Mucosa of rectum (tissue), 2 donors: ENCODE measurements around the gene DUSP16.

ENCODE experiments used
- H3K27ac ChIP-seq, 2 donors: one replicate each; pipeline ENCODE4 v1.7.0; 2013; ENCODE audit warnings: inconsistent platforms in 2 of 2, low read depth in 2 of 2, low read length in 2 of 2
- H3K27me3 ChIP-seq, 2 donors: one replicate each; pipeline ENCODE4 v1.7.0; 2013; ENCODE audit warnings: low read length in 2 of 2; ENCODE audit not compliant: control insufficient read depth in 2 of 2, insufficient read depth in 2 of 2
- H3K36me3 ChIP-seq, 2 donors: one replicate each; pipeline ENCODE4 v1.7.0; 2013; ENCODE audit warnings: low read length in 2 of 2; ENCODE audit not compliant: control insufficient read depth in 2 of 2, insufficient read depth in 2 of 2
- H3K4me1 ChIP-seq, 2 donors: one replicate each; pipeline ENCODE4 v1.7.0; 2013; ENCODE audit warnings: low read length in 2 of 2, mild to moderate bottlenecking in 1 of 2; ENCODE audit not compliant: control insufficient read depth in 2 of 2, insufficient read depth in 2 of 2
- H3K4me3 ChIP-seq, 2 donors: one replicate each; pipeline ENCODE4 v1.7.0; 2013; ENCODE audit warnings: low read length in 2 of 2
- H3K9ac ChIP-seq, 2 donors: one replicate each; pipeline ENCODE4 v1.7.0; 2013; ENCODE audit warnings: low read length in 2 of 2, low read depth in 1 of 2, mild to moderate bottlenecking in 1 of 2
- H3K9me3 ChIP-seq, 2 donors: one replicate each; pipeline ENCODE4 v1.7.0; 2013; ENCODE audit warnings: low read length in 2 of 2; ENCODE audit not compliant: control insufficient read depth in 2 of 2
- donor health status: healthy.
- donor health status: Normal muscosa, but diverticular disease.

DUSP16 gene, protein sequence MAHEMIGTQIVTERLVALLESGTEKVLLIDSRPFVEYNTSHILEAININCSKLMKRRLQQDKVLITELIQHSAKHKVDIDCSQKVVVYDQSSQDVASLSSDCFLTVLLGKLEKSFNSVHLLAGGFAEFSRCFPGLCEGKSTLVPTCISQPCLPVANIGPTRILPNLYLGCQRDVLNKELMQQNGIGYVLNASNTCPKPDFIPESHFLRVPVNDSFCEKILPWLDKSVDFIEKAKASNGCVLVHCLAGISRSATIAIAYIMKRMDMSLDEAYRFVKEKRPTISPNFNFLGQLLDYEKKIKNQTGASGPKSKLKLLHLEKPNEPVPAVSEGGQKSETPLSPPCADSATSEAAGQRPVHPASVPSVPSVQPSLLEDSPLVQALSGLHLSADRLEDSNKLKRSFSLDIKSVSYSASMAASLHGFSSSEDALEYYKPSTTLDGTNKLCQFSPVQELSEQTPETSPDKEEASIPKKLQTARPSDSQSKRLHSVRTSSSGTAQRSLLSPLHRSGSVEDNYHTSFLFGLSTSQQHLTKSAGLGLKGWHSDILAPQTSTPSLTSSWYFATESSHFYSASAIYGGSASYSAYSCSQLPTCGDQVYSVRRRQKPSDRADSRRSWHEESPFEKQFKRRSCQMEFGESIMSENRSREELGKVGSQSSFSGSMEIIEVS

GRCh38 chr12:12562585-12563261, at the start of gene DUSP16:
Gene DUSP16, minus strand, starts transcription at chr12:12562863. Its CDS starts 41,765 bp downstream, at chr12:12521098.
- Histone ChIP-seq H3K36me3 (no peaks in the 10 kb centered on the region), H3K4me3 (peak within 1 kb of the TSS; percentile 70 to 92), H3K9me3 (no peaks in the 10 kb centered on the region), H3K9ac (peak within 1 kb of the TSS; percentile 98 to 99), H3K4me1 (peaks cover 14 to 26% of the 10 kb centered on the region in 2 donors), H3K27ac (peak within 1 kb of the TSS; percentile 97 to 98), H3K27me3 (no peaks in the 10 kb centered on the region)

DNA sequence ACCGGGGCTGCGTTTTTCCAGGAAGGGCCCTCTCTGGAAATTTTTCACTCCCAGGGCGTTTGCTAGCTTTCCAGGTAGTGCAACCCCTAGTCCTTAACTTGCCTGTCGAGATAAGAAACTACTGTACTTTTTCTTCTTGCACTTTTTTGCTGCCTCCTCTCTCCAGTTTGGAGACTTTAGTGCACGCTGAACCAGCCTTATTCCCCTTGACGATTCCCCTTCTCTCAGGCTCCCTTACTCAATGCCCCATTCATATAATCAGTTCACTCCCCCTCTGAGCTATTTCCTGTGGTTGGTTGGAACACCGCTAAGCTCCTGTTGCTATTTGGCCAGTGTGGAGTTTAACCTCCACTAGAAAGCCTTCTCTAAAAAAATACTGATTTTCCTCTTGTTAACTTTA, 49.7 kb upstream of the DUSP16 start:
- H3K4me1 ChIP-seq = peaks cover 6 to 10% of the 10 kb centered on the region in 2 donors
- H3K9ac ChIP-seq = peak overlapping the region; percentile 80 to 88
- no peaks in the 10 kb centered on the region for H3K36me3 ChIP-seq
- H3K27ac ChIP-seq = peak overlapping the region; percentile 89 to 95
- H3K4me3 ChIP-seq = peak overlapping the region; percentile 92 to 93
- no peaks in the 10 kb centered on the region for H3K9me3 ChIP-seq
- no peaks in the 10 kb centered on the region for H3K27me3 ChIP-seq

DNA sequence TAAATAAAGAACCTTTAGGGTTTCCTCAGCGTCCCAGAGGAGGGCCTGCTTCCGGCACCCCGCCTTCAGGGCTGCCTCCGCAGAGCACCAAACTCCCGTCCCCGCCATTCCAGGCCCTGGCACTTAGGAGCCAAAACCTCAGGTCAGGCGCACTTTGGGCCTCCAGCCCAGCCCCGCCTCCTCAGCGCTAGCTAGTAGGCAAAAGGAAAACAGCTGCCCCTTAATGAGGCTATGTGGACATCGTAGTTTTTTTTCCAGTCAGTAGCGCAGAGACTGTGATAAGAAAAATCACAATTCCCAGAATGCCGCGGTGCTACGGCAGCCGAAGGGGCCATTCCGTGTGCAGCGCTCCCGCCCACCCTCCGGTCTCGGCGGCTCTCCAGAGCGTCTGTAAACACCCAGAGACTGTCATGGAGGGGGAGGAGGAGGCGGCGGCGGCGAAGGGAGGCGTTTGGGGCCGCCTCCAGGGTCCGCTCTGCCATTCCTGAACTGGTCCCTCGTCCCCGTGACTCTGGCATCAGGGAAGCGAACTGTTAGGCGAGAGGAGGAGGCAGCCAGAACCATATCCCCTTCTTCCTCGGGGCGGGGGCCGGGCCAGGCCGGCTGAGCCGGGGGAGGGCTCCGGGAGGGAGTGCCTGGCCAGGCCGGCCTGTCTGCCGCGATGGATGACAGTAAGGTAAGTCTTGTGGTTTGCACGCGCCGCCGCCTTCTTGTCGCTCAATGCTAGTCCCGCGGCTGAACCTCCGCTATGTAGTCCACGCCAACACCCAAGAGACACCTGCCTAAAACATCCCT, 49.0 kb upstream of the DUSP16 start, which contains the start of gene CREBL2:
Gene CREBL2, plus strand, starts transcription at position 365 of the 795 bp plus-strand sequence. Its CDS starts 297 bp downstream, at position 662.
- Histone ChIP-seq H3K36me3 (no peaks in the 10 kb centered on the region), H3K9ac (peak within 1 kb of the TSS; percentile 80 to 88), H3K9me3 (no peaks in the 10 kb centered on the region), H3K27ac (peak within 1 kb of the TSS; percentile 89 to 95), H3K4me3 (peak within 1 kb of the TSS; percentile 92 to 93), H3K4me1 (peaks cover 6 to 10% of the 10 kb centered on the region in 2 donors), H3K27me3 (no peaks in the 10 kb centered on the region)

- peaks cover 6 to 10% of the 10 kb centered on the region in 2 donors for H3K4me1 ChIP-seq
- peak overlapping the region; percentile 89 to 95 for H3K27ac ChIP-seq
- H3K36me3 ChIP-seq = no peaks in the 10 kb centered on the region
- H3K9me3 ChIP-seq = no peaks in the 10 kb centered on the region
- peak overlapping the region in 1 of 2 donors; percentile 93 for H3K4me3 ChIP-seq
- H3K27me3 ChIP-seq = no peaks in the 10 kb centered on the region
- H3K9ac ChIP-seq = peak overlapping the region in 1 of 2 donors; percentile 80
Measured at GRCh38 chr12:12610711-12611110, 48.0 kb upstream of the DUSP16 start.

GRCh38 chr12:12609692-12610091, 47.0 kb upstream of the DUSP16 start:
- Histone ChIP-seq H3K4me3 (no peak overlapping the region), H3K36me3 (no peaks in the 10 kb centered on the region), H3K9me3 (no peaks in the 10 kb centered on the region), H3K27ac (no peak overlapping the region), H3K27me3 (no peaks in the 10 kb centered on the region), H3K9ac (no peak overlapping the region), H3K4me1 (peaks cover 6 to 10% of the 10 kb centered on the region in 2 donors)

DNA sequence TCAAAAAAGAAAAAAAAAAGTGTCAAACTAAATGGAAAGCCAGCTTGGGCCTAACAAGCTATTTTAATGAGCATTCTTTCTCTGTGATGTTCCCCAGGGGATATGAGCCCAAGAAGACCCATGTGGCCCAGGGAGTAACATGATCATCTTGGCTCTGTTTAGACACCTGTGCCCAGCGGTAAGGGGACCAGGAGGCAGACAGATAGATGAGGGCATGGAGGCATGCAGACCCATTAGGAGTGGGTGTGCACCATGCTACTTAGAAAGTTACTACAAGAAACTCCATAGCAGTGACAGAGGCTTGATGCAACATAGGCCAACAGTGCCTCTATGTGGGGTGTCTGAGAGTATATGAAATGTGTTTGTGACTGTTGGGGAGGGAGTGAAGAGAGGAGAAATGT, 45.9 kb upstream of the DUSP16 start:
- H3K4me3 ChIP-seq = no peak overlapping the region
- peaks cover 3 to 10% of the 10 kb centered on the region in 2 donors for H3K4me1 ChIP-seq
- H3K27ac ChIP-seq = no peak overlapping the region
- no peak overlapping the region for H3K9ac ChIP-seq
- no peaks in the 10 kb centered on the region for H3K9me3 ChIP-seq
- no peaks in the 10 kb centered on the region for H3K27me3 ChIP-seq
- no peaks in the 10 kb centered on the region for H3K36me3 ChIP-seq

- no peak overlapping the region for H3K4me3 ChIP-seq
- H3K9me3 ChIP-seq = no peaks in the 10 kb centered on the region
- H3K27ac ChIP-seq = no peak overlapping the region
- no peak overlapping the region for H3K9ac ChIP-seq
- H3K4me1 ChIP-seq = peaks cover 0 to 3% of the 10 kb centered on the region in 2 donors
- no peaks in the 10 kb centered on the region for H3K36me3 ChIP-seq
- H3K27me3 ChIP-seq = no peaks in the 10 kb centered on the region
Measured at GRCh38 chr12:12606781-12607589, 44.3 kb upstream of the DUSP16 start.

- H3K36me3 ChIP-seq = no peaks in the 10 kb centered on the region
- no peaks in the 10 kb centered on the region for H3K9me3 ChIP-seq
- no peak overlapping the region for H3K27ac ChIP-seq
- H3K9ac ChIP-seq = no peak overlapping the region
- H3K4me3 ChIP-seq = no peak overlapping the region
- no peaks in the 10 kb centered on the region for H3K27me3 ChIP-seq
- no peaks in the 10 kb centered on the region for H3K4me1 ChIP-seq
Measured at GRCh38 chr12:12604740-12605139, 42.1 kb upstream of the DUSP16 start.

- no peak overlapping the region for H3K4me3 ChIP-seq
- H3K27ac ChIP-seq = no peak overlapping the region
Measured at GRCh38 chr12:12600659-12601058, 38.0 kb upstream of the DUSP16 start.

More at GRCh38 chr12:12600659-12601058, 38.0 kb upstream of the DUSP16 start:
- peaks cover 0 to 2% of the 10 kb centered on the region in 2 donors for H3K4me1 ChIP-seq
- H3K9me3 ChIP-seq = no peaks in the 10 kb centered on the region
- no peak overlapping the region for H3K9ac ChIP-seq
- no peaks in the 10 kb centered on the region for H3K27me3 ChIP-seq
- H3K36me3 ChIP-seq = no peaks in the 10 kb centered on the region
